GM19023 (cell line): Measurements from ENCODE around the gene ITGA8.

ENCODE experiments used
- ATAC-seq: cut with Tn5 transposase; IDR thresholded peaks from one replicate; pipeline ENCODE4 v1.9.1; 2021; ENCODE audit warnings: mild to moderate bottlenecking, moderate library complexity; ENCODE audit not compliant: unreplicated experiment

ITGA8 gene

GRCh38 chr10:15473396-15473767 lies 246.3 kb downstream of the ITGA8 start:
- no peak for ATAC-seq

GRCh38 chr10:15472431-15473395 lies 247.0 kb downstream of the ITGA8 start:
- ATAC-seq = no peak

- ATAC-seq = no peak
These were observed 247.7 kb downstream of the ITGA8 start for GRCh38 chr10:15472008-15472407.

GRCh38 chr10:15469111-15469510 lies 250.6 kb downstream of the ITGA8 start:
- ATAC-seq = no peak

GRCh38 chr10:15464381-15464780 lies 255.3 kb downstream of the ITGA8 start:
- ATAC-seq = no peak
